Fibroblast of skin of right quadriceps (primary cell): ENCODE measurements around the gene CSTF2T.
A peak's percentile ranks its signal among the peaks of the same experiment; 100 is the strongest.
"Not testable (repeated sequence)": the region's sequence is repeated elsewhere in the genome, so short reads cannot be mapped to it uniquely, and the experiment has no call there.

Source experiments
- DNase-seq: peaks from one replicate; pipeline ENCODE4 v3.0.0-alpha.2; 2013

The CSTF2T gene

GRCh38 chr10:51696251-51696650, 3.1 kb downstream of the CSTF2T start:
- no peak for DNase-seq

GRCh38 chr10:51694086-51694768, 5.2 kb downstream of the CSTF2T start:
- no peak for DNase-seq

- no peak for DNase-seq
Observed at GRCh38 chr10:51691135-51691534, 8.3 kb downstream of the CSTF2T start.

GRCh38 chr10:51689536-51689935, 9.9 kb downstream of the CSTF2T start:
- DNase-seq, result no peak

- not testable (repeated sequence) for DNase-seq
Observed at GRCh38 chr10:51688826-51689225, 10.6 kb downstream of the CSTF2T start.

- no peak for DNase-seq
Observed at GRCh38 chr10:51687296-51687695, 12.1 kb downstream of the CSTF2T start.

GRCh38 chr10:51685768-51686167, 13.6 kb downstream of the CSTF2T start:
- DNase-seq, result no peak

- peak; percentile 46 for DNase-seq
Observed at GRCh38 chr10:51683031-51683691, 16.2 kb downstream of the CSTF2T start.

GRCh38 chr10:51679841-51680240, 19.6 kb downstream of the CSTF2T start:
- no peak for DNase-seq

- DNase-seq, result no peak
Observed at GRCh38 chr10:51675088-51675487, 24.3 kb downstream of the CSTF2T start.

GRCh38 chr10:51672039-51672535, 27.3 kb downstream of the CSTF2T start:
- DNase-seq, result no peak

- DNase-seq, result no peak
Observed at GRCh38 chr10:51669041-51669440, 30.4 kb downstream of the CSTF2T start.

GRCh38 chr10:51668336-51668689, 31.1 kb downstream of the CSTF2T start:
- DNase-seq, result no peak

GRCh38 chr10:51667678-51668335, 31.6 kb downstream of the CSTF2T start:
- peak; percentile 46 for DNase-seq

GRCh38 chr10:51666456-51666855, 32.9 kb downstream of the CSTF2T start:
- no peak for DNase-seq

- peak; percentile 24 for DNase-seq
Observed at GRCh38 chr10:51663086-51663485, 36.3 kb downstream of the CSTF2T start.

- DNase-seq, result no peak
Observed at GRCh38 chr10:51659344-51659743, 40.1 kb downstream of the CSTF2T start.

GRCh38 chr10:51658000-51658399, 41.4 kb downstream of the CSTF2T start:
- no peak for DNase-seq

- no peak for DNase-seq
Observed at GRCh38 chr10:51656503-51656902, 42.9 kb downstream of the CSTF2T start.

GRCh38 chr10:51654918-51655317, 44.5 kb downstream of the CSTF2T start:
- DNase-seq, result peak; percentile 30

- DNase-seq, result peak; percentile 68
Observed at GRCh38 chr10:51653025-51653424, 46.4 kb downstream of the CSTF2T start.

GRCh38 chr10:51651063-51651462, 48.3 kb downstream of the CSTF2T start:
- DNase-seq, result peak; percentile 42

- DNase-seq, result peak; percentile 21
Observed at GRCh38 chr10:51649064-51649463, 50.3 kb downstream of the CSTF2T start.
